GM19438 (cell line): ENCODE measurements around the gene PTPRN2.
"Not testable (repeated sequence)": the region's sequence is repeated elsewhere in the genome, so short reads cannot be mapped to it uniquely, and the experiment has no call there.

Experiments used
- ATAC-seq: cut with Tn5 transposase; IDR thresholded peaks from one replicate; pipeline ENCODE4 v1.9.1; 2021; ENCODE audit warnings: low read depth; ENCODE audit not compliant: unreplicated experiment

PTPRN2 gene

DNA sequence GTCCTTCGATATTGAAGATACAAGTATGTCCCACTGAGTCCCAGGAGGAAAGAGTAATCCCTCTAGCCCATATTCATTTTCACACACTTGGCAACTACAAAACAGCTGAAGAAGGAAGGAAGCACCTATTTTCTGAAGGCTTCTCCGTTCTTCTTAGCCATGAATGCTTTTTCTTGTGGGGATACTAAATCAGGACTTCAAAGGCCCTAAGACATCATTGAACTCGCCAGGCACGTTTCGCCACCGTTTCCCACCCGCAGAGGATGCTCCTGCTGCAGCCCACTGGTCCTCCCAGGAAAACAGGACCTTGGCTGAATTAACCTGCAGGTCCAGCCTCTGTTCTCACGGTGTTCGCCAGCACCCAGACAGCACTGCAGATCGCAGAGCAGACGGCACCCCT is 689.4 kb downstream of the PTPRN2 start:
- ATAC-seq, result no peak

DNA sequence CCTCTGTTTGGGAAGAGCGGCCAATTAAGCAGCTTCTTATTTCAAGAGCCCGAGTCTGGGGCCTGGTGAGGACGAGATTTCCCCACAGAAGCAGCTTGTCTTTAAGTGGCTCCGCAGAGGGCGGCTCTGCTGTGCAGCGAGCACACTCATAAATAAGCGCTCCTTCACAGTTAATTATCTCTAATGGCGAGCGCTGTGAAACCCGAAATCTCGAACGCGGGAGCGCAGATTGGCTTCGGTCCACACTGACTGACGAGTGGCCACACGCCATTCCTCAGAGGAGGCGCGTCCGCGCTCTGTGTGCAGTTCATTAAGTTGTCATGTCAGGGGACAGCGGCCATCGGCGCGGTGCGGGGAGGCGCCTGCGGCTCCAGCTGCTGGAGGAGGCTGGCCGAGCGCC is 689.9 kb downstream of the PTPRN2 start:
- no peak for ATAC-seq

DNA sequence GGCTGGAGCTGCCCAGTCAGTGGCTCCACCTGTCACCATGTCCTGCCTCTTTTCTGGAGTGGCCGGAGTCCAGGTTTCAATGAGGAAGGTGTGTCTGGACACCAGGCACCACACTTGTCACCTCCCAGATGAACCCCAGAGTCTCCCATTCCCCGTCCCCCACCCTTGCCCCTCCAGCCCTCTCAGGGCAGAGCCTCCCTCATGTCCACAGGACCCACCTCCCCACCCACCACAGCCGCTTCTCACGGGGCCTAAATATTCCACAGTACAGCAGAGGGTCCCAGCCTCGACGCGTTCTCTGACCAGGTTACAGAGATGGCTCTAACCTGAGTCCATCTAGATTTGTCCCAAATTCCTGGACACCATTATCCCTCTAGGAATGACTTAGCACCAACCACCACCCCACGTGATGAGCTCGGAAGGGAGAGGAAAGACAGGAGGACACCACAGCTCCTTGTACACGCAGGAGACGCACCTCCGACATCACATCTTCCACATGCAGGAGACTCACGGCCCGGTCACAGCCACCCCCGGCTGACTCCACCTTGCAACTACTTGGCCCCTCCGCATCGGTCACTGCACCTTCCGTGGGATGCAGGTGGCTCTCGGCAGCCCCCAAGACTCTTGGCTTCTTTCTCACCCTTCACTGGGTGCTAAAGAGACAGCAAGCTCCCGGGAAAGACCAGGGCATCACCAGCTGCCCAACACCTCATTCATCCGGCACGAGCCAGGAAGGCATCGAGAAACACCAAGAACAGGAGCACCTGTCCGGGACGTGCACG is 690.7 kb downstream of the PTPRN2 start:
- no peak for ATAC-seq

DNA sequence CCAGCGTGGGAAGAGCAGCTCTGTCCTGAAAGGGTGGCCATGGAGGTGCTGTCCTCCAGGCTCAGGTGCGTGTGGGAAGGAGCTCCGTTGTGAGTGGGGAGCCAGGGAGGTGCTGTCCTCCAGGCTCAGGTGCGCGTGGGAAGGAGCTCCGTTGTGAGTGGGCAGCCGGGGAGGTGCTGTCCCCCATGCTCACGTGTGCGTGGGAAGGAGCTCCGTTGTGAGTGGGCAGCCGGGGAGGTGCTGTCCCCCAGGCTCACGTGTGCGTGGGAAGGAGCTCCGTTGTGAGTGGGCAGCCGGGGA is 691.3 kb downstream of the PTPRN2 start:
- not testable (repeated sequence) for ATAC-seq

DNA sequence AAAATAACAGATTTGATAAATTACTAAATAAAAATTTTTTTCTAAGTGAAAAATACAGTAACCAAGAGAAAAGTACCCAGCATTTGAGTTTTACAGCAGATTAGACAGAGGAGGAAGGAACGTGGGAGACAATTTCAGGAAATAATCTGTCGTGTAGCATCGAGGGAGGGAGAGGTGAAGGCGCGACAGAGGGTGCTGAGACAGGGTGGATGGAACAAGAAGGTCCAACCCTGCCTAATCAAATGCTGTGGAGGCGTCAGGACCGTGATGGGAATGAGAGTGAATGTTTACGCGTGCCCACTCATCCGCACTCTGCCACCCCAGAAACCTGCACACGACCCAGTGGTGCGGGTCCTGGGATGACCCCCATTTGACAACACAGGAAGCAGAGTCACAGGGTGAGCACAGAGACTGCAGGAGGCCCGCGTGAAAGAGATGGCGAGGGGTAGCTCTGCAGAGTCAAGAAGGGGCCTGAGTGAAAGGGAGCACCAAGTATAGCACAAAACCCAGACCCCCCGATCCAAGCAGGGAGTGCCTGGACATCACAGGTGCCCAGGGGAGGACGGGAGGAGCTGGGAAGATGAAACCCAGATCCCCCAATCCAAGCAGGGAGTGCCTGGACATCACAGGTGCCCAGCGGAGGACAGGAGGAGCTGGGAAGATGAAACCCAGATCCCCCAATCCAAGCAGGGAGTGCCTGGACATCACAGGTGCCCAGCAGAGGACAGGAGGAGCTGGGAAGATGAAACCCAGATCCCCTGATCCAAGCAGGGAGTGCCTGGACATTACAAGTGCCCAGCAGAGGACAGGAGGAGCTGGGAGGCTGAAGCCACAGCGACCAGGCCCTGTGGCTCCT is 691.9 kb downstream of the PTPRN2 start:
- ATAC-seq, result no peak

DNA sequence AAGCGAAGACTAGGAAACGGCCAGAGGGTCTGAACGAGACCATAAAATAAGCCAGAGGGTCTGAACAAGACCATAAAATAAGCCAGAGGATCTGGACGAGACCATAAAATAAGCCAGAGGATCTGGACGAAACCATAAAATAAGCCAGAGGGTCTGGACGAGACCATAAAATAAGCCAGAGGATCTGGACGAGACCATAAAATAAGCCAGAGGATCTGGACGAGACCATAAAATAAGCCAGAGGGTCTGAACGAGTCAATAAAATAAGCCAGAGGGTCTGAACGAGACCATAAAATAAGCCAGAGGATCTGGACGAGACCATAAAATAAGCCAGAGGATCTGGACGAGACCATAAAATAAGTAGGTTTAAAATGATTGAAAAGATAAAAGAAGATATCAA is 692.5 kb downstream of the PTPRN2 start:
- ATAC-seq, result not testable (repeated sequence)

DNA sequence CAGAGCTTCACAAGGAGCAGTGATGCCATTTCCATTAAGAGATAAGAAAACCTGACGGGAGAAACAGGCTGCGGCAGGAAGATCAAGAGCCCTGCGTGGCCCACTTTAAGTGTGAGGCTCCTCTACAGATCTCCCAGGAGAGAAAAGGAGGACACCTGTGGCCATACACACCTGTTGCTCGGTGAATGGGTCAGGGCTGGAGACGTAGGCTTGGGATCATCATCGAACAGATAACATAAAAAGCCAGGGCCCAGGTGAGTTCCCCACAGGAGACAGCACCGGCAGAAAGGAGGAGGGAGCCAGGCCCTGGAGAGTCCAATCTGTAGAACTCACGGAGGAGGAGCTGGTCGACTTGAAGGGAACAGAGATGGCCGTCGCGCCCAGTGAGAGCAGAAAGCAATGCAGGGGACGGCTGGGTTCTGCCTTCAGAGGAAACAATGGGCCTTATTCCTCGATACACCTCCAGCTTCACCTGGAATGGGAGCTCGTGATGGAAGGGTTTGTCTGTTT is 694.0 kb downstream of the PTPRN2 start:
- no peak for ATAC-seq

DNA sequence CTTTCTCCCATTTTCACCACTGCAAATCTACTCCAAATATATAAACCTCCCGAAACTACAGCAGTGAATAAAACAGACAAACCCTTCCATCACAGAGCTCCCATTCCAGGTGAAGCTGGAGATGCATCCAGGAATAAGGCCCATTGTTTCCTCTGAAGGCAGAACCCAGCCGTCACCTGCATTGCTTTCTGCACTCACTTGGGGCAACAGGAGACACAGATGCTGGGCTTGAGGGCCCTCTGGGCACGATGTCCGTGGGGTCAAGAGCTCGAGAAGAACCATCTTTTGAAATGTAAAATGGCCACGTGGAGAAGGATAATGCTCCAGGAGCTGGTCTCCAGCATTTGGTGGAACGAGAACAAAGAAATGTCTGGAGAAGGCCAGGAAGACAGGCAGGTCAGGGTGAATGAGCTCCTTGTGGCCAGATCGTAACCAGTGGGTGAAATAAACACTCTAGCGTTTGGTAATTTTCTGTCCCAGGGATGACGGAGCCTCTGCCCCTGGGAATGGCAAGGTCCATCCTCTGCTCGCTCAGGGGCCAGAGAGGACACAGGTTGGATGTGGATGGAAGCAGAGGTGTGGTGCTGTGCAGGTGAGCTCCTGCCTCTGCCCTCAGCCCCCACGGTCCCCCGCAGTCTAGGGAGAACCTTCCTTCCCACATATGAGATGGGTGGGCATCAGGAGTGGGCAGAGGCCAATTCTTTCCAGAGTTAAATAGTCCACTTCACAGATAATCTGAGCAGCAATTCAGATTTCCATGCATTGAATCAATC is 694.7 kb downstream of the PTPRN2 start:
- ATAC-seq, result no peak

DNA sequence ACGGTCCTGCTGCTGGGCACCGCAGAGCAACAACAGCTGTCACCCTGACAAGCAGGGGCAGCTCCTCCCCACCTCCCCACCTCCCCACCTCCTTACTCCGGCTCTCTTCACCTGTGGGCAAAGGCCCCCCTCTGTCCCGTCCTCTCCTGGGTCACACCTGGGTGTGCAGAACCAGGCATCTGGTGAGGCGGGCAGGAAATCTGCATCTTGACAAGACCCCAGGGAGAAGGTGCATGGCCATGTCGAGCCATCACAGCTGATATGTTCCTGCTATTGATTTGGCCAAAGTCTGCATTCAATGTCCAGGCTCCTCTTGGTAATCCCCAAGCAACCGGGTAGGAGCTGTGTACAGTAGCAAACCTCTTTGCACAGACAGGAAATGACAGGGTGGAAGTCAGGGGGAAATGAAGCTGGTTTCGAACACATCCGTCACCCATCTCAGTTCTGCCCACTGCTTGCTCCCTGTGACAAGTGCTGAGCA is 696.7 kb downstream of the PTPRN2 start:
- ATAC-seq, result no peak

DNA sequence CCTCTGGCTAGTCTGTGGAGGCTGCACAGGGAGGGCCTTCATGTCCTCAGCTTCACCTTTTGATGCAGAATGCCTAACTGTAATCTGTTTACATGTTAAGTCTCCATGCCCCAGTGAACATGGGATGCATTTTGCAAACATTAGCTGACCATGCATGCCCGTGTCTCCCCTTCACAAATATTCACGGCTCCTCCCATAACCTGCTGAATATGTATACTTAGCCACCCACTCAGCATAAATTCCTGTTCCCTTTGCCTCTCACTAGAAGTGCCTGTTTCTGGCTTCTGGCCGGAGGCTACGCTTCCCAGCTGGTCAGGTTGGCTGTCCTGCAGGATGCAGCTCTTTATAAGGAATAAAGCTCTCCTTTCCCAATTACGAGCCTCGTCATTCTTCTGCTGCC is 698.1 kb downstream of the PTPRN2 start:
- ATAC-seq, result no peak

DNA sequence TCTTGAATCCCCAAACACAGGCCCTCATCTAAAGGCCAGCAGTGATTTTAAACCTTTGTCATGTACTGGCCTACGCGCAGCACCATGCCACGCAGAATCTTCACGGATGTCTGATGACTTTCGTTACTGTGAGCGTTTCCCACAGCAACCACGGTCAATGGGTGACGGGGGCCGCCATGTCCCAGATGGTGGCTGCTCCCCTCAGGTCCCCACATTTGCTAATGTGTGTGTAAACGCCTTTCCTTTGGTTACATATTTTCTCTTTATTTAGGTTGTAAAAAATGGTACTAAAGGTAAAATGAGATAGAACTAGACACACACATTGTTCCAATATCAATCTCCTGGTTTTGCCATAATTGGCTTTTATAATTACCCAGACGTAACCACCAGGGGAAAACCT is 699.0 kb downstream of the PTPRN2 start:
- ATAC-seq, result no peak

DNA sequence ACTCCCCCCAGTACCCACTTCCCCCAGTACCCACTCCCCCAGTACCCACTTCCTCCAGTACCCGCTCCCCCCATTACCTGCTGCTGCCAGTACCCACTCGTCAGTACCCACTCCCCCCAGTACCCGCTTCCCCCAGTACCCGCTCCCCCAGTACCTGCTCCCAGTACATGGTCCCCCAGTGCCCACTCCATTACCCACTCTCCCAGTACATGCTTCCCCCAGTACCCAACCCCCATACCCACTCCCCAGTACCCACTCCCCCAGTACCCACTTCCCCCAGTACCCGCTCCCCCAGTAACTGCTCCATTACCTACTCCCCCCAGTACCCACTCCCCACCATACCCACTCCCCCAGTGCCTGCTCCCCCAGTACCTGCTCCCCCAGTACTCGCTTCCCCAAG is 700.2 kb downstream of the PTPRN2 start:
- no peak for ATAC-seq

DNA sequence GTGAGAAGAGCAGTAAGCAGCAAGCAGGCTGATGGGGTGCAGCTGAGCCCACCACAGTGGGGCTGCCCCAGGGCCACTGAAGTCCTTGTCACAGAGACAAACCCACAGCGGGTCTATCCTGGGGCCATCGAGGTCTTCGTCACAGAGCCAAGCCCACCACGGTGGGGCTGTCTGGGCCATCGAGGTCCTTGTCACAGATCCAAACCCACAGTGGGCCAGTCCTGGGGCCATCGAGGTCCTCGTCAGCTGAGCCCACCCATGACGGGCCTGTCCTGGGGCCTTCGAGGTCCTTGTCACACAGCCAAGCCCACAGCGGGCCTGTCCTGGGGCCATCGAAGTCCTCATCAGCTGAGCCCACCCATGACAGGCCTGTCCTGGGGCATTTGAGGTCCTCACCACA is 700.9 kb downstream of the PTPRN2 start:
- no peak for ATAC-seq

DNA sequence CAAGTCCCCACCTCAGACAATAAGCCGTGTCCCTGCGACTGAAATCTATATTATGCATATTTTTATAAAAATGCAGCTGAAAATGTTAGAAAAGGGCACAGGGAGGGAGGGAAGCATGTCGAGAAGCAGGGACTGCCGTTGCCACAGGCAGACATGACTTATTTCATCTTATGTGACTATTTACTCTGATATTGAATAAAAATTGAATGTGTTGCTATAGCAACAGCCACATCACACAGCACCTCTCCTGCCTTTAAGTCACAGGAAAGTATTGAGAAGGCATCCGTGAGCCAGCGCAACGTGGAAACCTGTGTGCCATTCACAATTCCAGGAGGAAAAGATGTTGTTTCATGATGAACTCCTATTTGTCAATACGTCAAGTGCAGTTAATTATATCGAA is 701.4 kb downstream of the PTPRN2 start:
- no peak for ATAC-seq

DNA sequence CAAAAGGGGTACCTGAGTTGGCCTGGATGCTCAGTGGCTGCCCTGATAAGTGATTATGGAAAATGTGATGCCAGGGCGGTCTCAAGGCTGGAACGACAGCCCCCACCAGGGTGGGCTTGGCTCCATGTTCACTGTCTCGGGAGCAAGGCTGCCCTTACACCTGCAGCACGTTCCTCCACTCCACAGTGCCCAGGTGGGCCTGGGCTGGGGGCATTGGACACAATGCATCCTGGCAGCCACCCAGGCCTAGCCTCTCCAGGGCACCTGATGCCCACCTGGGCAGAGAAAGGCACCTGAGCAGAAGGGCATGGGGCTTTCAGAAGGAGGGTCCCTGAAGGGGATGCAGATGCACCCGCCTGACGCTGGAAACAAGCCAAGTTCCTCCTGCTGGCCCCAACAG is 702.5 kb downstream of the PTPRN2 start:
- ATAC-seq, result no peak

DNA sequence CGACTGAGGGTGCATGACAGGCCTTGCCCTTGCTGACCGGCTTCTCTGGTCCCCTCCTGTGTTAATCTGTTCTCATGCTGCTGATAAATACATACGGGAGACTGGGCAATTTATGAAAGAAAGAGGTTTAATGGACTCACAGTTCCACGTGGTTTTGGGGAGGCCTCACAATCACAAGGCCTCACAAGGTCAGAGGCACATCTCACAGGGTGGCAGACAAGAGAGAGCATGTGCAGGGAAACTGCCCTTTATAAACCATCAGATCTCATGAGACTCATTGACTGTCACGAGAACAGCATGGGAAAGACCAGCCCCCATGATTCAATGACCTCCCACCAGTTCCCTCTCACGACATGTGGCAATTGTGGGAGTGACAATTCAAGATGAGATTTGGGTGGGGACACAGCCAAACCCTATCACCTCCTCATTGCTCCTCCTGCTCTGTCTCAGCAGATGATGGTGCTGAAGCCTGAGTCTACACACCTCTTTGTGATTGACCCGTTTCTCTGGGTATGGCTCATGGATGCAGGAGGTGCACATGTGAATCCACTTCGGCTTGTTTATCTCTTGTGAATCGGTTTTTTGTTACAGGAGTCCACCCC is 703.1 kb downstream of the PTPRN2 start:
- no peak for ATAC-seq

DNA sequence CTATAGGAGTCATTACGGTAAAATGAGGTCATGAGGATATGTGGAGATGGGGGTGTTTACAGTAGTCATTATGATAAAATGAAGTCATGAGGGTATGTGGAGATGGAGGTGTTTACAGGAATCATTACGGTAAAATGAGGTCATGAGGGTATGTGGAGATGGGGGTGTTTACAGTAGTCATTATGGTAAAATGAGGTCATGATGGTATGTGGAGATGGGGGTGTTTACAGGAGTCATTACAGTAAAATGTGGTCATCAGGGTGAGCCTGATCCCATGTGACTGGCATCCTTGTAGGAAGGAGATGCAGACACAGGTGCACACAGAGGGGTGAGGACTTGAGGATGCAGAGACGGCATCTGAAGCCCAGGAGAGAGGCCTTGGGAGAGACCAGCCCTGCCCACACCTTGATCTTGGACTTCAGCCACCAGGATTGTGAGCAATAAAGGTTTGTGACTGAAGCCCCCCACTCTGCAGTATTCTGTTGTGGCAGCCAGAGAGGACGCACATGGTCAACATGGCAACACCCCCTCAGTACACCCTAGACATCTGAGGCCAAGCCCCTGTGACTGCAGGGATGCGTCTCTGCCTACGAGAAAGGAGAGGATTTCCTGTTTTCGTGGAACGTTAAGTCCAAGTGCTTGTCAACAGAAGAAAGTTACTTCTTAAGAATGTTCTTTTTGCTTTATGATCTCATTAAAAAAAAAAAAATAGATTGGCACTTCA is 706.4 kb downstream of the PTPRN2 start:
- ATAC-seq, result no peak

DNA sequence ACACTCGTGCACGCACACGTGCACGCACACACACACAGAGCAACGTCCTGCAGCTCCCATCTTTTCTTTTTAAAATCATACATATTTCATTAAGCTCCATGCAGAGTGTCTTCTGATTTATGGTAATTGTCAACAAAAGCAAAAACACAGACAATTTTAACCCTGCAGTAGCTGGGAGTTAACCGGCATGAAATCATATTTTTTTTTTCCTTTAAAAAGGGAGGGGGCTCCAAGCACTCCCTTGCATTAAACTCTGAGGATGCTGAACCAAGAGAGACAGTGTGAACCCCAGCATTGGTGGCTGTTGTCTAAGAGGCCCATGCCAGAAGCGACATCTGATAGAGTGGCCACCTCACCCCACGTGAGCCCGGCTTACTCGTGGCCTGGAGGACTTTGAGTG is 708.2 kb downstream of the PTPRN2 start:
- ATAC-seq, result no peak

DNA sequence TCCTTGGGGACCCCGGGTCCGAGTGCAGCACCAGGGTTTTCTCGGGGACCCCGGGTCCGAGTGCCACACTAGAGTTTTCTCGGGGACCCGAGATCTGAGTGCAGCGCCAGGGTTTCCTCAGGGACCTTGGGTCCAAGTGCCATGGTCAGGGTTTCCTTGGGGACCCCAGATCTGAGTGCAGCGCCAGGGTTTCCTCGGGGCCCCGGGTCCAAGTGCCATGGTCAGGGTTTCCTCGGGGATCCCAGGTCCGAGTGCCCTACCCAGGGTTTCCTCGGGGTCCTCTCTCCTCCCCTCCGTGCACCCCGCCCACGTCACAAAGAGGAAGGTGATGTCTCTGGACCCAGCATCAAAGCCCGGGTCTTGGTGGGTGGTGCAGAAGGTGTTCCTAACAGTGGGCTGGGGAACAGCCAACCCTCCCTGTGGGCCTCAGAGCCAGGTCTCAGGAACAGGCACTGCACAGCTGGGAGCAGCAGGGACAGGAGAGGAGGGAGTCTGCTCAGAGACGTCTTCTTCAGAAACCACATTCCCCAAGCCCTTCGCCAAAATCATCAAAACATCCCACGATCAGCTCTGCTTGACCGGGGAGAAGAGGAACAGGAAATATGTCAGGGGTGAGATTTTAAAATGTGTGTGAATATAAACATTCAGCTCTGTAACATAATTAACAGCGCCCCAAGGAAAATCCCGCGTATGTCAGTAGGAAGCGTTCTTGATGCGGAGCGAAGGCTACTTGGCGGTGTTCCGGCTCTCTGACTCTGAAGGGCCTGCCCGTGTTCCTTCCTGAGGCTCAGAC is 710.1 kb downstream of the PTPRN2 start:
- ATAC-seq, result no peak
